ENCODE measurements around the gene PTK7. TPM values are rescaled to one million over a fixed set of nuclear protein-coding genes. Genes with fewer than 3 reads are reported as not detected.

Gene PTK7
- total and polyA plus RNA-seq, 2 experiments from 2014 or later = 127 to 162 TPM

GRCh38 chr6:43142101-43142500 is 66.0 kb downstream of the PTK7 start:
- 87% methylated on average over 14 of the region's 14 CpGs for WGBS (ENCODE audit: low lambda C conversion rate, missing lambda C conversion rate)
- Histone ChIP-seq H3K4me1 (ENCODE audit: insufficient read depth) (peaks cover 10% of the 10 kb centered on the region), H3K79me2 (no peaks in the 10 kb centered on the region), H3K4me3 (no peak overlapping the region), H3K4me2 (no peak overlapping the region), H4K20me1 (ENCODE audit: insufficient read depth, poor library complexity, severe bottlenecking) (no peaks in the 10 kb centered on the region), H3K9me2 (replicated peaks; ENCODE audit: insufficient read depth) (no peaks in the 10 kb centered on the region), H2AFZ (no peak overlapping the region), H3K27ac (peak overlapping the region; percentile 83), H3K27me3 (no peaks in the 10 kb centered on the region), H3K36me3 (replicated peaks; ENCODE audit: insufficient read depth, low read depth) (no peaks in the 10 kb centered on the region), H3K9me3 (ENCODE audit: low read depth) (no peaks in the 10 kb centered on the region)
- TF ChIP-seq EZH2 (IDR thresholded peaks at IDR 0.05; ENCODE audit: borderline replicate concordance) = no peak
- no peak for DNase-seq (ENCODE audit: low spot score)

GRCh38 chr6:43143235-43144128 is 67.4 kb downstream of the PTK7 start:
- 8% methylated on average over 24 of the region's 25 CpGs for WGBS (ENCODE audit: low lambda C conversion rate, missing lambda C conversion rate)
- no peak overlapping the region for H2AFZ ChIP-seq
- no peaks in the 10 kb centered on the region for H3K79me2 ChIP-seq
- TF ChIP-seq EZH2phosphoT487 (IDR thresholded peaks at IDR 0.05; ENCODE audit: low read depth, severe bottlenecking, unreplicated experiment) (no peak), CTCF (IDR thresholded peaks at IDR 0.05; ENCODE audit: poor library complexity) (peak; percentile 98), EZH2 (IDR thresholded peaks at IDR 0.05; ENCODE audit: borderline replicate concordance) (no peak)
- H3K27ac ChIP-seq = peak overlapping the region; percentile 83
- H3K4me3 ChIP-seq = no peak overlapping the region
- DNase-seq (ENCODE audit: low spot score) = peak; percentile 96
- H3K27me3 ChIP-seq = no peaks in the 10 kb centered on the region
- peak overlapping the region; percentile 67 for H3K4me2 ChIP-seq
- no peaks in the 10 kb centered on the region for H4K20me1 ChIP-seq (ENCODE audit: insufficient read depth, poor library complexity, severe bottlenecking)
- peaks cover 10% of the 10 kb centered on the region for H3K4me1 ChIP-seq (ENCODE audit: insufficient read depth)
- H3K9me2 ChIP-seq (replicated peaks; ENCODE audit: insufficient read depth) = no peaks in the 10 kb centered on the region
- no peaks in the 10 kb centered on the region for H3K36me3 ChIP-seq (replicated peaks; ENCODE audit: insufficient read depth, low read depth)
- H3K9me3 ChIP-seq (ENCODE audit: low read depth) = no peaks in the 10 kb centered on the region

GRCh38 chr6:43144879-43145278 is 68.8 kb downstream of the PTK7 start:
- no peaks in the 10 kb centered on the region for H3K27me3 ChIP-seq
- H4K20me1 ChIP-seq (ENCODE audit: insufficient read depth, poor library complexity, severe bottlenecking) = no peaks in the 10 kb centered on the region
- no peaks in the 10 kb centered on the region for H3K79me2 ChIP-seq
- H3K9me3 ChIP-seq (ENCODE audit: low read depth) = no peaks in the 10 kb centered on the region
- no peak for DNase-seq (ENCODE audit: low spot score)
- TF ChIP-seq EZH2phosphoT487 (IDR thresholded peaks at IDR 0.05; ENCODE audit: low read depth, severe bottlenecking, unreplicated experiment) (no peak), CTCF (IDR thresholded peaks at IDR 0.05; ENCODE audit: poor library complexity) (no peak), EZH2 (IDR thresholded peaks at IDR 0.05; ENCODE audit: borderline replicate concordance) (no peak)
- H3K9me2 ChIP-seq (replicated peaks; ENCODE audit: insufficient read depth) = no peaks in the 10 kb centered on the region
- 83% methylated on average over 6 of the region's 6 CpGs for whole genome bisulfite sequencing (ENCODE audit: low lambda C conversion rate, missing lambda C conversion rate)
- no peak overlapping the region for H3K4me2 ChIP-seq
- no peak overlapping the region for H3K27ac ChIP-seq
- peaks cover 10% of the 10 kb centered on the region for H3K4me1 ChIP-seq (ENCODE audit: insufficient read depth)
- H3K4me3 ChIP-seq = no peak overlapping the region
- H2AFZ ChIP-seq = no peak overlapping the region
- no peaks in the 10 kb centered on the region for H3K36me3 ChIP-seq (replicated peaks; ENCODE audit: insufficient read depth, low read depth)

- no peaks in the 10 kb centered on the region for H3K9me2 ChIP-seq (replicated peaks; ENCODE audit: insufficient read depth)
- H3K27ac ChIP-seq = no peak overlapping the region
- no peak overlapping the region for H3K4me2 ChIP-seq
- no peak overlapping the region for H3K4me3 ChIP-seq
- no peaks in the 10 kb centered on the region for H3K36me3 ChIP-seq (replicated peaks; ENCODE audit: insufficient read depth, low read depth)
- H3K9me3 ChIP-seq (ENCODE audit: low read depth) = no peaks in the 10 kb centered on the region
- TF ChIP-seq EZH2phosphoT487 (IDR thresholded peaks at IDR 0.05; ENCODE audit: low read depth, severe bottlenecking, unreplicated experiment) (no peak), EZH2 (IDR thresholded peaks at IDR 0.05; ENCODE audit: borderline replicate concordance) (no peak), CTCF (IDR thresholded peaks at IDR 0.05; ENCODE audit: poor library complexity) (no peak)
- peaks cover 10% of the 10 kb centered on the region for H3K4me1 ChIP-seq (ENCODE audit: insufficient read depth)
- no peak overlapping the region for H2AFZ ChIP-seq
- no peaks in the 10 kb centered on the region for H3K79me2 ChIP-seq
- DNase-seq (ENCODE audit: low spot score) = no peak
- H3K27me3 ChIP-seq = no peaks in the 10 kb centered on the region
- WGBS (ENCODE audit: low lambda C conversion rate, missing lambda C conversion rate) = 93% methylated on average over 3 of the region's 3 CpGs
- no peaks in the 10 kb centered on the region for H4K20me1 ChIP-seq (ENCODE audit: insufficient read depth, poor library complexity, severe bottlenecking)
Measured at GRCh38 chr6:43146261-43146660, 70.1 kb downstream of the PTK7 start.

Measured in hepatocyte (in vitro differentiated cells).